ENCODE results near the gene PNPLA2. TPM values are rescaled to one million over a fixed set of nuclear protein-coding genes. Genes with fewer than 3 reads are reported as not detected.

Gene PNPLA2
- total RNA-seq, 2 experiments from 2014 or later: 19.8 to 41.2 TPM

- Histone ChIP-seq H3K79me2 (ENCODE audit: insufficient read depth, low read depth, low read length) (no peaks in the 10 kb centered on the region), H3K9me2 (ENCODE audit: insufficient read depth, low read length) (no peaks in the 10 kb centered on the region), H4K20me1 (ENCODE audit: insufficient read depth, low read length) (no peaks in the 10 kb centered on the region), H2AFZ (ENCODE audit: low read length) (no peak overlapping the region), H3K4me3 (ENCODE audit: low read depth, low read length, poor library complexity, severe bottlenecking) (no peak overlapping the region), H3K4me1 (ENCODE audit: insufficient read depth, low read length, poor library complexity, severe bottlenecking) (no peaks in the 10 kb centered on the region), H3K27ac (ENCODE audit: low read depth, low read length, poor library complexity, severe bottlenecking) (no peak overlapping the region), H3K36me3 (ENCODE audit: insufficient read depth, low read length) (no peaks in the 10 kb centered on the region), H3K4me2 (ENCODE audit: low read length) (no peak overlapping the region), H3K9me3 (ENCODE audit: low read length) (no peaks in the 10 kb centered on the region)
- TF ChIP-seq, protein P1, sequence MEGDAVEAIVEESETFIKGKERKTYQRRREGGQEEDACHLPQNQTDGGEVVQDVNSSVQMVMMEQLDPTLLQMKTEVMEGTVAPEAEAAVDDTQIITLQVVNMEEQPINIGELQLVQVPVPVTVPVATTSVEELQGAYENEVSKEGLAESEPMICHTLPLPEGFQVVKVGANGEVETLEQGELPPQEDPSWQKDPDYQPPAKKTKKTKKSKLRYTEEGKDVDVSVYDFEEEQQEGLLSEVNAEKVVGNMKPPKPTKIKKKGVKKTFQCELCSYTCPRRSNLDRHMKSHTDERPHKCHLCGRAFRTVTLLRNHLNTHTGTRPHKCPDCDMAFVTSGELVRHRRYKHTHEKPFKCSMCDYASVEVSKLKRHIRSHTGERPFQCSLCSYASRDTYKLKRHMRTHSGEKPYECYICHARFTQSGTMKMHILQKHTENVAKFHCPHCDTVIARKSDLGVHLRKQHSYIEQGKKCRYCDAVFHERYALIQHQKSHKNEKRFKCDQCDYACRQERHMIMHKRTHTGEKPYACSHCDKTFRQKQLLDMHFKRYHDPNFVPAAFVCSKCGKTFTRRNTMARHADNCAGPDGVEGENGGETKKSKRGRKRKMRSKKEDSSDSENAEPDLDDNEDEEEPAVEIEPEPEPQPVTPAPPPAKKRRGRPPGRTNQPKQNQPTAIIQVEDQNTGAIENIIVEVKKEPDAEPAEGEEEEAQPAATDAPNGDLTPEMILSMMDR (conservative IDR thresholded peaks at IDR 0.05; ENCODE audit: low read length): no peak
- no peak for TF ChIP-seq EZH2phosphoT487 (IDR thresholded peaks at IDR 0.05; ENCODE audit: borderline replicate concordance, low read depth, low read length)
- CTCF ChIA-PET (ENCODE audit: unreplicated experiment): no interaction called here
- DNase-seq (ENCODE audit: low spot score): no peak
- no TSS peak for BruUV-seq (replicated peaks)
- intact Hi-C loops (cut with micrococcal nuclease; ENCODE audit: unreplicated experiment): no loop called here
- POLR2A ChIA-PET: no interaction called here
Measured at GRCh38 chr11:863910-864827, 45.5 kb downstream of the PNPLA2 start.

GRCh38 chr11:864898-865297 lies 46.2 kb downstream of the PNPLA2 start:
- Histone ChIP-seq H3K4me1 (ENCODE audit: insufficient read depth, low read length, poor library complexity, severe bottlenecking) (no peaks in the 10 kb centered on the region), H2AFZ (ENCODE audit: low read length) (no peak overlapping the region), H3K4me3 (ENCODE audit: low read depth, low read length, poor library complexity, severe bottlenecking) (no peak overlapping the region), H3K4me2 (ENCODE audit: low read length) (no peak overlapping the region), H4K20me1 (ENCODE audit: insufficient read depth, low read length) (no peaks in the 10 kb centered on the region), H3K36me3 (ENCODE audit: insufficient read depth, low read length) (no peaks in the 10 kb centered on the region), H3K9me3 (ENCODE audit: low read length) (no peaks in the 10 kb centered on the region), H3K27ac (ENCODE audit: low read depth, low read length, poor library complexity, severe bottlenecking) (no peak overlapping the region), H3K9me2 (ENCODE audit: insufficient read depth, low read length) (no peaks in the 10 kb centered on the region), H3K79me2 (ENCODE audit: insufficient read depth, low read depth, low read length) (no peaks in the 10 kb centered on the region)
- POLR2A ChIA-PET: no interaction called here
- DNase-seq (ENCODE audit: low spot score): no peak
- no TSS peak for BruUV-seq (replicated peaks)
- CTCF ChIA-PET (ENCODE audit: unreplicated experiment): no interaction called here
- no peak for TF ChIP-seq EZH2phosphoT487 (IDR thresholded peaks at IDR 0.05; ENCODE audit: borderline replicate concordance, low read depth, low read length)
- TF ChIP-seq, protein P1 (conservative IDR thresholded peaks at IDR 0.05; ENCODE audit: low read length): no peak
- intact Hi-C loops (cut with micrococcal nuclease; ENCODE audit: unreplicated experiment): no loop called here
